Activated CD8-positive, alpha-beta memory T cell treated with anti-CD3 and anti-CD28 coated beads, Interleukin-2, amount 10 ng/mL, durations not matched to agents 7 days and 5 days (primary cell): ENCODE results near the gene FCSK. TPM values are rescaled to one million over a fixed set of nuclear protein-coding genes. Genes with fewer than 3 reads are reported as not detected.
A peak's percentile ranks its signal among the peaks of the same experiment; 100 is the strongest.

Experiments
- ATAC-seq: fragments of 150-1000 bp; cut with Tn5 transposase; one replicate; pipeline ENCODE4 v1.10.0; 2021; ENCODE audit warnings: moderate library complexity
- CTCF ChIA-PET: fragments of 350-600 bp; sonication (Branson Sonifier 250); formaldehyde crosslinking; loops from one replicate; lab custom pipeline; 2021; ENCODE audit warnings: antibody characterized with exemption; lab: Charles Lee
- DNase-seq: peaks from one replicate; pipeline ENCODE4 v3.0.0-alpha.2; 2020
- H3K27ac Mint-ChIP-seq: one replicate; pipeline ENCODE4 v1.8.0; 2021; ENCODE audit warnings: mild to moderate bottlenecking, mixed read lengths
- H3K27me3 Mint-ChIP-seq: one replicate; pipeline ENCODE4 v1.8.0; 2021; ENCODE audit warnings: mixed read lengths
- H3K36me3 Mint-ChIP-seq: one replicate; pipeline ENCODE4 v1.8.0; 2021; ENCODE audit warnings: mild to moderate bottlenecking, mixed read lengths
- H3K4me1 Mint-ChIP-seq: one replicate; pipeline ENCODE4 v1.8.0; 2021; ENCODE audit warnings: mixed read lengths
- H3K4me3 Mint-ChIP-seq: one replicate; pipeline ENCODE4 v1.8.0; 2021; ENCODE audit warnings: mild to moderate bottlenecking, moderate library complexity, mixed read lengths
- H3K9me3 Mint-ChIP-seq: one replicate; pipeline ENCODE4 v1.8.0; 2022; ENCODE audit warnings: low read depth, mixed read lengths
- total RNA-seq, 2 experiments: library from RNA; stranded (reverse); gene quantifications; one replicate each; pipeline ENCODE4 v1.2.3, GENCODE V29; 2021

Gene FCSK
- total RNA-seq, 2 experiments from 2014 or later: 17.8 to 20.9 TPM

DNA sequence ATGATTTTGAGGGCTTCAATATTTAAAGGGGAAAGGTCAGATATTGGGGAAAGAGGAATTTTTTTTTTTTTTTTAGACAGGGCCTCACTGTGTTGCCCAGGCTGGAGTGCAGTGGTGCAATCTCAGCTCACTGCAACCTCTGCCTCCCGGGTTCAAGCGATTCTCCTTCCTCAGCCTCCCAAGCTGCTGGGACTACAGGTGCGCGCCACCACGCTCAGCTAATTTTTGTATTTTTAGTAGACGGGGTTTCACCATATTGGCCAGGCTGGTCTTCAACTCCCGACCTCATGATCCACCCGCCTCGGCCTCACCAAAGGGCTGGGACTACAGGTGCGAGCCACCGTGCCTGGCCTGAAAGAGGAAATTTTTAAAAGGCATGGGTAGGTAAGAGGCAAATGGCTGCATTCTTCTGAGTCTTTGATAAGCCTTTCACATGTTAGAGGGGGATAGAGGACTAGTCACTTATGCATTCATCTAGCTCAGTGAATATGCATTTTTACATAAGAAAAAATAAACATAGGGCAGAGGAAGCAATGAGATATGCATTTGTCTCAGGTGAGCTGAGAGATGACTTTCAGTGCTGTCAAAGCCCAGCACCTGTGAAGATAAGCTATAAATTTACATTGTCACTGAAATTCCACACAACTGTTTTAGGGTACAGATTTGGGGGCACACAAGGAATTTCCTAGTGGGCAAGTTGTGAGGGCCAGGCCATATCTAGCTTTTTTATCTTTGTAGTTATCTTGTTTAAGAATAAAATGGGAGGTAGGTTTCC lies 1.1 kb upstream of the FCSK start:
- Mint-ChIP-seq H3K27me3 (peaks cover 6% of the 10 kb centered on the region), H3K4me3 (peak overlapping the region; percentile 87), H3K36me3 (no peaks in the 10 kb centered on the region), H3K4me1 (peaks cover 21% of the 10 kb centered on the region), H3K9me3 (no peaks in the 10 kb centered on the region), H3K27ac (peak overlapping the region; percentile 87)
- no peak for DNase-seq
- ATAC-seq: no peak
- CTCF ChIA-PET: interaction anchor here (0.5 to 2.1 kb wide), 7 partner anchors 10 to 154 kb away, joined by 3 to 11 read pairs (median 3); partner anchors contain the start of gene DDX19B

DNA sequence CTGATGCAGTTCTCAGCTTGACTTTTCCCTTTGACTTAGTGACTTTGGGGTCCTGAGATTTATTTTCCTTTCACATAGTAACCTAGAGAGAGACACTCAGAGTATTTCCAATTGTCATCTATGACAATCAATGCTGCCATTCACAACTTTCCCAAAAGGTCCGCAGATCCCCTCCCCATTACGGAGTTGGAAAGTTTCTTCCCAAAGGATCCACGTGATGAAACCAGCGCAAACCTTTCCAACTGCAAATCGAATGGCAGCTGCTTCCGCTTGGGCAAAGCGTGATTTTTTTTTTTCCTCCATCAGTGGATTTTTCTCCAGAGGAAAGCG lies 538 bp upstream of the FCSK start:
- CTCF ChIA-PET: interaction anchor here (0.5 to 2.1 kb wide), 8 partner anchors 11 to 155 kb away, joined by 3 to 11 read pairs (median 3); partner anchors contain the start of genes DDX19B and ST3GAL2
- ATAC-seq (no peak), DNase-seq (no peak)

DNA sequence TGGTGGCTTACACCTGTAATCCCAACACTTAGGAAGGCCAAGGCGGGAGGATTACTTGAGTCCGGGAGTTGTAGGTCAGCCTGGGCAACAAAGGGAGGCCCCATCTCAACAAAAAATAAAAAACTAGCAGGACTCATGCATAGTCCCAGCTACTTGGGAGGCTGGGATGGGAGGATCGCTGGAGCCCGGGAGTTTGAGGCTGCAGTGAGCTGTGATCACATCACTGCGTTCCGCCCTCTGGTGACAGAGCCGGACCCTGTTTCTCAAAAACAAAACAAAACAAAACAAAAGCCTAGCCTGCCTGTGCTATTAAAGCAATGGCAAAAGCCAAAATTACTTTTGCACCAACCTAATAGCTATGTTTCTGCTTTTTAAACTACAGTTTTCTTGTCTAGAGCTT lies 1.5 kb downstream of the FCSK start:
- H3K36me3 Mint-ChIP-seq: no peaks in the 10 kb centered on the region
- no peak for DNase-seq
- CTCF ChIA-PET: interaction anchor here (0.7 to 0.9 kb wide), 2 partner anchors 198 to 1371 kb away, joined by 3 read pairs; no protein-coding TSS in a partner anchor
- no peak overlapping the region for H3K27ac Mint-ChIP-seq
- no peak overlapping the region for H3K4me3 Mint-ChIP-seq
- no peaks in the 10 kb centered on the region for H3K9me3 Mint-ChIP-seq
- H3K4me1 Mint-ChIP-seq: peaks cover 25% of the 10 kb centered on the region
- ATAC-seq: no peak
- no peaks in the 10 kb centered on the region for H3K27me3 Mint-ChIP-seq

More for the DNA sequence above, 538 bp upstream of the FCSK start:
- Mint-ChIP-seq H3K4me3 (peak overlapping the region; percentile 87), H3K36me3 (no peaks in the 10 kb centered on the region), H3K9me3 (no peaks in the 10 kb centered on the region), H3K27me3 (peaks cover 6% of the 10 kb centered on the region), H3K4me1 (peaks cover 21% of the 10 kb centered on the region), H3K27ac (peak overlapping the region; percentile 87)

DNA sequence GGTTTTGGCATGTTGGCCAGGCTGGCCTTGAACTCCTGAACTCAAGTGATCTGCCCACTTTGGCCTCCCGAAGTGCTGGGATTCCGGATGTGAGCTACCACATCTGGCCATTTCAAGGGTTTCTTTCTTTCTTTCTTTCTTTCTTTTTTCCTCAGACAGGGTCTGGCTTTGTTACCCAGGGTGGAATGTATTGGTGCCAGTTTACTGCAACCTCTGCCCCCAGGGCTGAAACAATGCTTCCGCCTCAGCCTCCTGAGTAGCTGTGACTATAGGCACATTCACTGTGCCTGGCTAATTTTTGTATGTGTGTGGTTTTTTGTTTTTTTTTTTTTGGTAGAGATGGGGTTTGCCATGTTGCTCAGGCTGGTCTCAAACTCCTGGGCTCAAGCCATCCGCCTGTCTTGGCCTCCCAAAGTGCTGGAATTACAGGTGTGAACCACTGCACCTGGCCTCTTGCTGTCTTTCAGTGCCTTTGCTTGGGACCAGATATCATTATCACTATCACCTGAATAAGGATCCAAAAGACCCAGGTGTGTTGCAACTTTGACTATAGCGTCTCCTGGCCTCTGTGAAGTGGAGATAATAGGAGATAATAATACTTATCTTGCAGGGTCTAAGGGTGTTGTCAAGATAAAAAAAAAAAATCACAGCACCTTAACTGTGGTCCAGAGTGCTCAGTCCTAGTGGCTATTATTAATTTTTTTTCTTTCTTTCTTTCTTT lies 3.2 kb downstream of the FCSK start:
- peaks cover 34% of the 10 kb centered on the region for H3K4me1 Mint-ChIP-seq
- H3K9me3 Mint-ChIP-seq: no peaks in the 10 kb centered on the region
- ATAC-seq: no peak
- DNase-seq: no peak
- no peaks in the 10 kb centered on the region for H3K36me3 Mint-ChIP-seq
- H3K27ac Mint-ChIP-seq: no peak overlapping the region
- no peak overlapping the region for H3K4me3 Mint-ChIP-seq
- H3K27me3 Mint-ChIP-seq: no peaks in the 10 kb centered on the region
- CTCF ChIA-PET: no interaction called here

DNA sequence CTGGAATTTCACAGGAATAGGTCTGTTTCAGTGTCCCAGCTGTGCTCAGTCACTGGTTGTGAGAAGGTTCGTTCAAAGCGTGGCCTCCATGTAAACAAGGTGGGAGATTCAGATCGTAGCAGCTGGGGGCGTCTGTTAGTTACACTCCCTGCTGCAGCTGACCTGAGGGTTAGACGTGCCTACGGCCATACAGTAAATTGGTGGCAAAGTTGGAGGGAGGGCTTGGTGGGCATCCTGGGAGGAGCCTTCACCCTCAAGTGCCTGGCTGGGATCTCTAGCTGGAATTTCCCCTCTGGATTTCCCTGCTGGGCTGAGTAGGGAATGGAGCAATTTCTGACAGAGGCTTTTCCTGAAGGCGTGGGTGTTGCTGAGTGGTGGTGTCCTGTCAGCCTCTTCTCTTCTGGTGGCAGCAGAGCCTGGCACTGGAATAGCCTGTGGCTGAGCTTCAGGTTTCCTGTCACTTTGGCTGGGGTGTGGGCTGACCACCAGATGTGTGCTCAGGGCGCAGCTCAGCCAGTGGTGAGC lies 6.4 kb downstream of the FCSK start:
- no peak overlapping the region for H3K4me3 Mint-ChIP-seq
- CTCF ChIA-PET: no interaction called here
- H3K27me3 Mint-ChIP-seq: no peaks in the 10 kb centered on the region
- peak overlapping the region; percentile 58 for H3K27ac Mint-ChIP-seq
- no peak for ATAC-seq
- no peaks in the 10 kb centered on the region for H3K9me3 Mint-ChIP-seq
- H3K36me3 Mint-ChIP-seq: no peaks in the 10 kb centered on the region
- H3K4me1 Mint-ChIP-seq: peaks cover 17% of the 10 kb centered on the region
- DNase-seq: no peak

DNA sequence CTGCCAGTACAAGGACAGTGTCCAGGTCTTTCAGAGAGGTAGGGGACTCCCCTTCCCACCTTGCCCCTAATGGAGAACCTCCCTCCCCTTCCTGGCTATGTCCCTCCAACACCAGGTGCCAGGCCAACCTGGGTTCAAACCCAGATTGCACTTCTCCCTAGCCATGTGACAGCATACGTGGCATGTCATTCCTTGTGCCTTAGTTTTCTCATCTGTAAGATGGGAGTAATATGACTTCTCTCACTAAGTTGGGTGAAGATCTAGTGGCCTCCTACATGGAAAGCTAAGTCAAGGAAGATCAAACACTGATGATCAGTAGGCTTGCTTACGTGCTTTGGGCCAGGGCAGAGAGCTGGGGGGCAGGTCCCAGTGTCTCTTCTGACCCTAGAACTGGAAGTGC lies 8.8 kb downstream of the FCSK start:
- Mint-ChIP-seq H3K4me1 (peaks cover 13% of the 10 kb centered on the region), H3K9me3 (no peaks in the 10 kb centered on the region), H3K27me3 (no peaks in the 10 kb centered on the region), H3K27ac (no peak overlapping the region), H3K4me3 (no peak overlapping the region), H3K36me3 (no peaks in the 10 kb centered on the region)
- CTCF ChIA-PET: no interaction called here
- DNase-seq: no peak
- no peak for ATAC-seq

DNA sequence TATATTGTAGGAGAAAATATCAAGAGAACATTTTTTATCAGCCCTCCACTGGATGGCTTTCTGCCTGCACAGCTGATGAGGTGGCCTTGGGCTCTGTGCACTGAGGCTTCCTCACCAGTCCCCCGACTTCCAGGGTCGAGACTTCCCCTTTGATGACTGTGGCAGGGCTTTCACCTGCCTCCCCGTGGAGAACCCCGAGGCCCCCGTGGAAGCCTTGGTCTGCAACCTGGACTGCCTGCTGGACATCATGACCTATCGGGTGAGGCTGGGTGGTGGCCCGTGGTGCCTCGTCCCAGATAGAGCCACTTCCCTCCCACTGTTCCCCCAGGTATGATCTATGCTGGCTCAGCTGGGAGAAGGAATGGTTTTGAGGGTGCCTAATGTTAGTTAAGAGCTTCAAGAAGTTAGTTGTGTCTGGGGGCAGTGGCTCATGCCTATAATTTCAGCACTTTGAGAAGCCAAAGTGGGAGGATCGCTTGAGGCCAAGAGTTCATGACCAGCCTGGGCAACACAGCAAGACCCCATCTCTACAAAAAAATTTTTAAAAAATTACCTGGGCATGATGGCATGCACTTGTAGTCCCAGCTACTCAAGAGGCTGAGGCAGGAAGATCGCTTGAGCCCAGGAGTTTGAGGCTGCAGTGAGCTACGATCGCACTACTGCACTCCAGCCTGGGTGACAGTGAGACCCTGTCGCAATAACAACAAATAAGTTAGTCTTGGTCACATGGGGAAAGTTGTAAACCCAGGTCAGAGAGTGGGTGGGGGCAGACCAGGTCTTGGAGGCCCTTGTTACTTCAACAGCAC lies 11.8 kb downstream of the FCSK start:
- DNase-seq: no peak
- no peaks in the 10 kb centered on the region for H3K36me3 Mint-ChIP-seq
- no peak overlapping the region for H3K27ac Mint-ChIP-seq
- CTCF ChIA-PET: no interaction called here
- H3K4me1 Mint-ChIP-seq: peaks cover 5% of the 10 kb centered on the region
- H3K27me3 Mint-ChIP-seq: no peaks in the 10 kb centered on the region
- no peak overlapping the region for H3K4me3 Mint-ChIP-seq
- no peaks in the 10 kb centered on the region for H3K9me3 Mint-ChIP-seq
- no peak for ATAC-seq

DNA sequence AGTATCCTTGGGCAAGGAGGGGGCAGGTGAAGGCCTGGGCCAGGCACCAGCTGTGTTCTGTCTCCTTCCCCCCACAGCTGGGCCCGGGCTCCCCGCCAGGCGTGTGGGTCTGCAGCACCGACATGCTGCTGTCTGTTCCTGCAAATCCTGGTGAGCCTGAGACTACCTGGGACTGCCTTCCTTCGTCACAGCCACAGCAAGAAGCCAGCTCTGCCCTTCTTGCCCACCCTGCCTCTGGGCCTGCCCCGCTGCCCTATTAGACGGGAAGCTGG lies 12.3 kb downstream of the FCSK start:
- H3K27ac Mint-ChIP-seq: no peak overlapping the region
- ATAC-seq (no peak), DNase-seq (no peak)
- H3K27me3 Mint-ChIP-seq: no peaks in the 10 kb centered on the region
- H3K4me3 Mint-ChIP-seq: no peak overlapping the region
- H3K4me1 Mint-ChIP-seq: peaks cover 2% of the 10 kb centered on the region
- CTCF ChIA-PET: no interaction called here
- no peaks in the 10 kb centered on the region for H3K36me3 Mint-ChIP-seq
- no peaks in the 10 kb centered on the region for H3K9me3 Mint-ChIP-seq

DNA sequence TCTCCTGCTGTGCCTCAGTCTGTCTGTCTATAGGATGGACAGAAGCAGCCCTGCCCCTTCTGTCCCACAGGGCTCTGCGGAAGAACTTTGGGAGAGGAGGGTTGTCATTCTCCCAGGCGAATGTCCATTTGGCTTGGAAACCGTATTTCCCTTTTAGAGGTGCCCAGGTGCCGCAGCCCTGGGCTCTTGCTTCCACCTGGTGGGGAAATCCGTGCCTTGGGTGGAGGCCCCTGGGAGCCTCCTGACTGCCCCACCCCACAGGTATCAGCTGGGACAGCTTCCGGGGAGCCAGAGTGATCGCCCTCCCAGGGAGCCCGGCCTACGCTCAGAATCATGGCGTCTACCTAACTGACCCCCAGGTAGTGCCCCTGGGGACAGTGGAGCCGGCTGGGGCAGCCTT lies 12.7 kb downstream of the FCSK start:
- no peaks in the 10 kb centered on the region for H3K9me3 Mint-ChIP-seq
- DNase-seq (no peak), ATAC-seq (no peak)
- no peaks in the 10 kb centered on the region for H3K27me3 Mint-ChIP-seq
- no peaks in the 10 kb centered on the region for H3K36me3 Mint-ChIP-seq
- no peak overlapping the region for H3K27ac Mint-ChIP-seq
- CTCF ChIA-PET: no interaction called here
- H3K4me3 Mint-ChIP-seq: no peak overlapping the region
- H3K4me1 Mint-ChIP-seq: no peaks in the 10 kb centered on the region

DNA sequence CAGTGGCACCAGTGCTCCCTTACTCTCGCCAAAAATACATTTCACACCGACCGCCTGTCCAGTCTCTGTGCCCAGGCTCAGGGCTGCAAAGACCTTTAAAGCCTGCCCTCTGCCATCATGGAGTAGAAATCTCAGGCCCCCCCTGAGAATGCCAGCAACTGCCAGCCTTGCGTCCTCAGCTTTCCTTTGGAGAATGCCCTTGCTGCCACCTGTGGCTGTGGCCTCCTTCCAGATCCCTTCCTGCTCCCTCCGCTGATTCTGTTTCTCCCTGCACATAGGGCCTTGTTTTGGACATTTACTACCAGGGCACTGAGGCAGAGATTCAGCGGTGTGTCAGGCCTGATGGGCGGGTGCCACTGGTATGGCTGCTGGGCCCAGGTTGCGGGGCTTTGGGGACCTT lies 13.2 kb downstream of the FCSK start:
- Mint-ChIP-seq H3K27me3 (no peaks in the 10 kb centered on the region), H3K27ac (no peak overlapping the region), H3K9me3 (no peaks in the 10 kb centered on the region), H3K4me3 (no peak overlapping the region), H3K4me1 (no peaks in the 10 kb centered on the region), H3K36me3 (no peaks in the 10 kb centered on the region)
- CTCF ChIA-PET: interaction anchor here (0.6 kb wide), 1 partner anchor 8 kb away, joined by 3 read pairs; no protein-coding TSS in a partner anchor
- DNase-seq (no peak), ATAC-seq (no peak)

DNA sequence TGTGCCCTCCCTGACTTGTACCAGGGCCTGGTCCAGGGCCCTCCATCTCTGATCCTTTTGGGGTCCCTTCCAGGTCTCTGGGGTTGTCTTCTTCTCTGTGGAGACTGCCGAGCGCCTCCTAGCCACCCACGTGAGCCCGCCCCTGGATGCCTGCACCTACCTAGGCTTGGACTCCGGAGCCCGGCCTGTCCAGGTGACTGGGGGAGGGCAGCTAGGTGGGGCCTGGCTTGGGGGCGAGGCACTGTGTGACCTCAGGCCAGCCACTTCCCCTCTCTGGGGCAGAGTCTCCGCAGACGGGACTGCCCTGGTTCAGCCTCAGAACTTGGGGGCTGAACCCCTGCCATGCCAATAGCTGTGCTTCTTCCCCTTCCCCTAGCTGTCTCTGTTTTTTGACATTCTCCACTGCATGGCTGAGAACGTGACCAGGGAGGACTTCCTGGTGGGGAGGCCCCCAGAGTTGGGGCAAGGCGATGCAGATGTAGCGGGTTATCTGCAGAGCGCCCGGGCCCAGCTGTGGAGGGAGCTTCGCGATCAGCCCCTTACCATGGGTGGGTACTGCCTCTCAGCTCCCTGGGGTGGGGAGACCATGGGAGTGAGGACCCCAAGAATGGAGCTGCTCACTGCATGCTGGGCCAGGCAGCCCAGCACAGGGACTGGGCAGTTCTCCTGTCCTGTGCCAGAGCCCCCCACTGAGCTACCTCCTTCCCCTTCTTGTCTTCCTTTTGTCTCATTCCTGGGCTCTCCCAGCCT lies 14.6 kb downstream of the FCSK start:
- Mint-ChIP-seq H3K27me3 (no peaks in the 10 kb centered on the region), H3K4me1 (no peaks in the 10 kb centered on the region), H3K4me3 (no peak overlapping the region), H3K9me3 (no peaks in the 10 kb centered on the region), H3K27ac (no peak overlapping the region), H3K36me3 (no peaks in the 10 kb centered on the region)
- DNase-seq (no peak), ATAC-seq (no peak)
- CTCF ChIA-PET: interaction anchor here (1.3 kb wide), 1 partner anchor 9 kb away, joined by 4 read pairs; no protein-coding TSS in a partner anchor

DNA sequence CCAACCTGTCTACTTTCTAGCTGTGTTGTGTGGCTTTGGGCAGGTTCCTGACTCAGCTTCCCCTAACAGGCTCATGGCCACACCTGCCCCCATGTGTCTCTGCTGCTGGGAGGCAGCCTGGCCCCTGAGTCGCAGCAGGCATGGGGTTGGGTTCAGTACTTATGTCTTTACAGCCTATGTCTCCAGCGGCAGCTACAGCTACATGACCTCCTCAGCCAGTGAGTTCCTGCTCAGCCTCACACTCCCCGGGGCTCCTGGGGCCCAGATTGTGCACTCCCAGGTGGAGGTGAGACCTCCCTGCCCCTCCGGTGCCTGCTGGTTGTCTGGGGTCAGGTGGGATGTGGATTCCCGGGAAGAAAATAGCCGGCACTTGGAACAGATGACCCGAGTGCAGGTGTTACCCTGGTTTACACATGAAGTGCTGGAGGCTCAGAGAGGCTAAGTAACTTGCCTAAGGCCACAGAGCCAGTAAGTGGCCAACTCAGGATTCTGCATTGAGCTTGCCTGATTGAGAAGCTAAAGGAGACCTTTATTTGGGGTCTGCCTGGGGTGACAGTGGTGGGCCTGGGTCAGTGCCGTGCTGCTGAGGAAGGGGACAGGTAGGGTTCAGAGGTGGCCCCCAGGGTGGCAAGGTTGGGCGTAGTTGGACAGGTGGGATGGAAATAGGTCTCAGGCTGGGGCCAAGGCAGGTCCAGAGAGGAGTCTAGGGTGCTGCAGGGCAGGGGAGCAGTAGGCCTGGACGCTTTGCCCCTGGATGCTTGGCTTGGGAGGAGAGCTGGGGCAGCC lies 15.9 kb downstream of the FCSK start:
- Mint-ChIP-seq H3K4me1 (peaks cover under 1% of the 10 kb centered on the region), H3K9me3 (no peaks in the 10 kb centered on the region), H3K4me3 (no peak overlapping the region), H3K36me3 (no peaks in the 10 kb centered on the region), H3K27ac (no peak overlapping the region), H3K27me3 (no peaks in the 10 kb centered on the region)
- CTCF ChIA-PET: no interaction called here
- no peak for ATAC-seq
- DNase-seq: no peak
